HG02981 (cell line): Measurements from ENCODE around the gene CLHC1.

Experiments
- ATAC-seq: cut with Tn5 transposase; IDR thresholded peaks from one replicate; pipeline ENCODE4 v1.9.1; 2021; ENCODE audit warnings: mild to moderate bottlenecking, moderate library complexity; ENCODE audit not compliant: unreplicated experiment

CLHC1 gene

DNA sequence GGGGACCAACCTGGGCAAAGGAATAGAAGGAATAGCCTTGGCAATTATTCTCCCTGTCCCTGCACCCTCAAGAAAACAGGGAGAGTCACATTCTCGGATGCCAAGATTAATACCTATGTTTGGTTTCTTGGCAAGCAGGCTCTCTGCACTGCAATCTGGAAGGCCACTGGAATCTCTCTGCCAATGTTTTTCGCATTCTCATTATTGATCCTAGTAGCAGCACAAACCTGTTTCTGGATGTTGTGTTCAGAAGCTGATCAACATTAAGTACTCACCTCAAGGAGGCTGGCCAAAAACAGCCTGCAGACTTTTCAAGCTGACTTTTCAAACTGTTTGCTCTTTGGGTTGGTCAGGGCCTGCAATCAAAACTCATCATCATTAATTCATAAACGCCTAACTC is 62.2 kb downstream of the CLHC1 start:
- no peak for ATAC-seq

DNA sequence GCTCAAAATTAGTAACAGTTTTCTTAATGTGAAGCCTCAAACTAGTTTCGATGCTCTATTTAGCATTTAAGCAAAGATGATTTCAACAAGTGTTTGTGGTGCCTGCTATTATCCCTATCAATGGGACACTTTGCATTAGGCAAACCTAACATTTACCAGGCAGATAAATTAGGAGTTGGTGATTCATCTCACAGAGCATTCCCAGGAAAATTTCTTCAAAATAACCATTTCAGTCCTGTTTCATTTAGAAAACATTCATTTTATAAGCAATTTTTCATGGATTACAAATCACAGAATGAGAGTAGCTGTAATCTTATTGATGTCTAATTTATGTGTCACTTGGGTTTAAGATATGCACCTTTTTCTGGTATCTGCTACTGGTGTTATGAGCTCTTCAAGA is 62.7 kb downstream of the CLHC1 start:
- no peak for ATAC-seq

DNA sequence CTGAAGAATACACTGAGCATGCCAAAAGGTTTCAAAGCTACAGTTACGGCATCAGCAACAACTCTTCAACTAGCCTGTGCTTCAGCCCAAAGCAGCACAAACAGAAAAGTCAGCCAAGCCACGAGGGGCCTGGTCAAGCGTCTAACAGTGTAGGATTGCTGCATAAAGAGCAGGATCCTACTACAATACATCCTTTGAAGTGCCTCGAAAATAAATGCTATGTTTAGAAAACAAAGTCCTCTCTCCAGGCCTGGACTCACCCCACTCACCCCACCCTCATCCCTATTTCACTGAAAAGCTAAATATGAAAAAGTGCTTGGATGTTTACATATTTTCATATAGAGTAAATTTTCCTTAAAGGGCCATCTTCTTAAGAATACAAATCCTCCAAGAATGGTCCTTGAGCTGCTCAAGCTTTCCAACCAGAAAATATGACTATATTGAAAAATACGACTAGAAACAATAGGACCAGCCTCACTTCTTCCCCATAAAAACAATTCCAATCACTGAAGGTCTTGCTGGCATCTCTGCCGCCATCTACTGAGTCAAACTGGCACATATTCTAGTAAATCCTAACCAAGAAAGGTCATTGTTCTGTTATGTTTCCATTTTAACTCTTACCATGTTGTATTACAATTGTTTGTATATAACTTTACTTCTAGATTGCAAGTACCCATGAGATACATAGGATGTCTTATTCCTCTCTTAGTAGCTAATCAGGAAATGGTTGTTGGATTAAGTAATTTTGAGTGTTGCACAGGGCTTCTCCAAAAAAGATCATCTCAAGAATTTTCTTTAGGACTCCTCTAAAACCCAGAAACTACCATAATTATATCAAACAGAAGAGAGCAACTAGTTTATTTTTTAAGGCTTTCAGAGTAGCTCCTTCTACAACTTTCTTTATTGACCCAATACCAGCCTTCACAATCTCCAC is 63.6 kb downstream of the CLHC1 start:
- no peak for ATAC-seq

DNA sequence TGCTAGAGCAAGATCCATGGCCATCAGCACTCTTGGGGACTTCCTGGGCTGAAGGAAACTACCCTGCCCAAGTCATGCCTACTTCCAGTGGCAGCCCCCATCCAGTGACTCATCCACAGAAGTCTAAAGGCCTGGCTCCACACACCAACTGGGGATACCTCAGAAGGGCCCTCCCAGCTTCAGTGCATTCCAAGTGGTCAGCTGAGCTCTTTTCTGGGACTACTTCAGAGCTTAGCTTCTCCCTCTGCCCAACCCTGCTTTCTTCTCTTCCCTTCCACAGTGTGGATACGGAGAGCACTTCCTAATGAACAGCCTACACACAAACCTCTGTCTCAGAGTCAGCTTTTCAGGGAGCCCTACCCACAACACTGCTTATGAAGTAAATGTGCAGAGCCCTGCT is 66.5 kb downstream of the CLHC1 start:
- no peak for ATAC-seq

DNA sequence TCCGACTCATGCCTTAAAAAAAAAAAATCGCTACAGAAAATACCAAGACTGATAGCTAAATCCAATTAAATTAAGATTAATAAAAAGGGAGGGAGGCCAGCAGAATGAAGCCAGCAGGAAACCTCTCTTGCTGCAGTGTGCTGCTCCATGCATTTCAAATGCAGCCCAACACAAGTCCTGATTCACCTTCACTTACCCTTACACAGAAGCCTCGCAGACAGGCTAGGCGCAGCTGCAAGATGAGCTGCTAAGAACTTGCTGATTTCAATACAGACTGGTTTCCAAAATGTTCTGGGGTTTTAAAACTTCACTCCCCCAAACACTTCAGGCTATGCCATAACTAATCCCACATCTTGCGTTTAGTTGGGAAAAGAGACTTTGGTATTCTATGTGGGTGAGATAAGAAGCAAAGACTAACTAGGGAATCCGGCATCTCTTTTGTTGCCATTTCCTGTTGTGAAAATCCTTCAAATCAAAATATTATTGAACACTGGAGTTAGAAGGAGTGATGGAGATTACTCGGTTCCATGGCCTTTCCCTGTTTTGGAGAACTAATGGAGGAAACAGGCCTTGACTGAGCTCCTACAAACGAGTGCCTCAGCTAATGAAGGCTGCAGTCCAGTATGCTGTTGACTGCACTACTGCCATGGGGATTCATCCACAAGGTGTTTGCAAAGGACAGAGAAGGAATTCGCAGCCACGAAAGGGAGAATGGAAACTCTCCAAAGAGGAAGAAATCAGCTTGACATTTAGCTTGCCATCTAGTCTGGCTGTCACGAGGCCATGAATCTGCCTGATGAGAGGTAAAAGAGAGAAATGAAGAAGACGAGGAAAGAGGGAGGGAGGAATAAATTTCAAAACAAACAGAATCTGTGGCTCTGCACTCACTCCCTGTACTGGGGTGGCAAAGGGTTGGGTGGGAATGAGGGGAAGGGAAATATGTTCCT is 67.3 kb downstream of the CLHC1 start:
- no peak for ATAC-seq

DNA sequence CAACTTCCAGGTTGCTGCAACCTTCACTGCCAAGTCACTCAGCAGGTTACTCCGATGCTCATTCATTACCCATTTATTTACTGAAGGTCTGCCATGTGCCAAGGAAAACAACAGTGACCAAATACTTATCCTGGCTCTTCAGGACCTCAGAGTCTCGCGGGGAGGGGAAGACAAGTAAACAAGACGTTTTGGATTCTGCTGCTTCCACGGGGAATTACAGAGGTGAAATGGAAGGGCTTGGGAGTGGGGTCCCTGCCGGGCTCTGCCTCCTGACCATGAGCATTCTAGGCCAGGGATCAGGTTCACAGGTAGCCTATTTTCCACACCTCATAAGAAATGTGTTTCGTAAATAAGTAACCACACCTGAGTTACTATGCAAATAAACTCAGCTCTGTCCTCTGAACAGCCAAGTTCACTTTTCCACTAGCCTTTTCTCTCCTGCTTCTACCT is 68.1 kb downstream of the CLHC1 start:
- ATAC-seq, result no peak

DNA sequence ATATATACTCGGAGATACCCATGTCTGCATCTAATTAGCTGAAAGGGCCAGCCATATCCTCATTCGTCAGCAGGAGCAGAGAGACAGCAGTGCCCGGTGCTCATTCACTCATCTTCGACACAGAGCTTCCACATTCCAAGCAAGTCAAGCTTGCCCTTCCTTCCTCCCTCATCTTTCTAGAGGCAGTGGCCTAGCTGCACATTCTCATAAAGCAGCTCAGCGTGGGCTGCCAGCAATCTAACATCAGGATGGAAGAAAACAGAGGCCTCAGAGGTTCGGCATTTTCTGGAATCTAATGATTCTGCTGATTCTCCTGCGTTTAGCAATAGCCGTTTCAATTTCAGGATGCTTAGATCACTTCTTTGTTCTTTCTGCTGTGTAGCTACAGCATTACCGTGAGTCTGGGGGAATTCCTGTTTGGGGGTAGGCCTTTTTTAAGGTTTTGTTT is 68.8 kb downstream of the CLHC1 start:
- ATAC-seq, result no peak

DNA sequence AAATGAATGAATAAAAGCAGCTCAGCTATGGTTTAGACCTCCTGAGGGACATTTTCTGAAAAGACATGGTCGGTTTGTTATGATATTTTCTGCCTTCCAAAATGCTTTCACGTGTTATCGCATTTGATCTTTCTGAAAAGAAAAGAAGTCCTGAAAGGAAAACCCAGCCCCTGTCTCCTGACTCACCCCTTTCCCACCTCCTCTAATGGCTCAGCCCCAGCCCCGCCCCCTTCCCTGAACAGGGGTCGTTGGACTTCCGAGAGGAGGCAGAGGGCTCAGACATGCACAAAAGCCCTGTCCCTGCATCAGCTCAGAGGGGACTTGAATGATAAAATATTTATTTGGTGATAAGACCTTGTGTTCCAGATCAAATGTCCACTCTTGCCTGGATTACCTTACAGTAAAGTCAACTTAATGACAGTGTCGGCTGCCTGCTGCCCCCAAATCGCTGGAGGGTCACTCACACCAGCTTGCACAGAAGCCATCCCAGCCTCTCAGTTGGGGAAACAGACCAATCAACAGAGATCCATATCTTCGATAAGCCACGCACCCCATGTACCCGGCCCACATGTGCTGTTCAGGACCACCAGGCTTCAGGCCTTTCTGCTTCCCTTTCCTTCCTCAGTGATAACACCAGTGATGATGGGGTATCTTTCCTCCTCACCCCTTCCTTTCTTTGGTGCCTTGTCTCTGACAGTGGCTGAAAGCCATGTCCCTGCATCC is 69.6 kb downstream of the CLHC1 start:
- no peak for ATAC-seq

DNA sequence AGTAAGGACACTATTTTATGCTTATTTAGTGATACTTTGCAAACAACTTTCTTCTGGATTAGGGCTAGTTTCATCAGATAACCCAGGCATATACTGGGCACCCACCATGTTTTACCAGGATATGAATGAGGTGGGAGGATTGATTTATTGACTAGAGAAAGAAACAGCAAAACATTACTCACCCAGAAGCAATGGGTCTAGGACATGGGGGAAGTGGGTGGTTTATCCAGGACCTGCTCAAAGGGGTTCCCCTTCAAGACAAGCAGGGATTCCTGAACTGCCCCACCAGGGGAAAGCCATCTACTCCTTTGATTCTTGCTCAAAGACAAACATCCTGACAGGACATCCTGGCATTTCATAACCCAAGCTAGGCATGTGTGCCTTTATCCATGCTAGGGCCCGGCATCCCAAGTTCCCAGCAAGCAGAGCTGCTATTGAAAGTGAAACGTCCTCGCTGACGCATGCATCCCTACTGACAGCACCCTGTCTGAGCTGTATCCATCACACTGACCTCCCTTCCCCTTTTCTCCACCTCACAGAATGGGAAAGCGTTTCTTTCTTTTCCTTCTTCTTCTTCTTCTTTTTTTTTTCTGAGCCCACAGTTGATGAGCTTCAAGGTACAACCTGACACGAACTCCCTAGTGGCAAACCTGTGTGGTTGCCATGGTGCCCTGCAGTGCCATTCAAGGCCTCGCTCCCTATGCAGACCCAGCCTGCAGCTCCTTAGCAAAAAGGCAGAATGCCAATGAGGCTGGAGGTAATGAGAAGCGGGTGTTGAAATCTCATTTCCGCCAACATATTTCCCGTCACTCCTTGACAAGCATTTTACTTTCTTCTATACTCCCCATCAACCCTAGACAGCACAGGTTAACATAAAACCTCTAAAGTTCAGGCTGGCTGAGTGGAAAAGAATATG is 70.5 kb downstream of the CLHC1 start:
- ATAC-seq, result no peak

DNA sequence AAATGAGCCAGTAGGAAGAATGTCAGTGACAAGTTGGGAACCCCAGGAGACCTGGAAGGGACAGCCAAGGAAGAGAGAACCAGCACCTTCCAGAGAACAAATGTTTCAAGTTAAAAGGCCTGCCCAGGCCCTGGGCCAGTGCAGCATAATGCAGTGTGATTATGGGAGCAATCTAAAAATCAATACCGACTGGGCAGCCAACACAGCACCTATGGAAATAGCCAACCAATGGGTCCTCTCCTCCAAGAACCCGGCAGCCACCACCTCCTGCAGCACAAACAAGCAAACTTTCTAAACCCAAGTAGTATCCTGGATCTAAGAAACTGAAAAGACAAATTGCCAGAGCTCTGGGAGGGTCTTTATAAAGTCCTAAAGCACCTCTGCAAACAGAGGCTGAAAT is 71.7 kb downstream of the CLHC1 start:
- no peak for ATAC-seq

DNA sequence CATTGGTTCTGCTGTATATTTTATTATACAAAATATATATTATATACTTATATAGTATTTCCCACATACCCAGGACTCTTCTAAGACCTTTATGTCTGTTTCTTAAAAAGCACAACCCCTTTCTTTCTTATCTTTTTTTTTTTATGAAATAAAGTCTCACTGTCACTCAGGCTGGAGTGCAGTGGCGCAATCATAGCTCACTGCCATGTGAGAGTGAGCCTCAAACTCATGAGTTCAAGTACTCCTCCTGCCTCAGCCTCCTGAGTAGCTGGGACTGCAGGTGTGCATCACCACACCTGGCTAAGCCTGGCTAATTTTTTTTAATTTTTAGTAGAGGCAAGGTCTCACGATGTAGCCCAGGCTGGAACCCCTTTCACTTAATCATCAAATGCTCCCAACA is 72.3 kb downstream of the CLHC1 start:
- ATAC-seq, result no peak

DNA sequence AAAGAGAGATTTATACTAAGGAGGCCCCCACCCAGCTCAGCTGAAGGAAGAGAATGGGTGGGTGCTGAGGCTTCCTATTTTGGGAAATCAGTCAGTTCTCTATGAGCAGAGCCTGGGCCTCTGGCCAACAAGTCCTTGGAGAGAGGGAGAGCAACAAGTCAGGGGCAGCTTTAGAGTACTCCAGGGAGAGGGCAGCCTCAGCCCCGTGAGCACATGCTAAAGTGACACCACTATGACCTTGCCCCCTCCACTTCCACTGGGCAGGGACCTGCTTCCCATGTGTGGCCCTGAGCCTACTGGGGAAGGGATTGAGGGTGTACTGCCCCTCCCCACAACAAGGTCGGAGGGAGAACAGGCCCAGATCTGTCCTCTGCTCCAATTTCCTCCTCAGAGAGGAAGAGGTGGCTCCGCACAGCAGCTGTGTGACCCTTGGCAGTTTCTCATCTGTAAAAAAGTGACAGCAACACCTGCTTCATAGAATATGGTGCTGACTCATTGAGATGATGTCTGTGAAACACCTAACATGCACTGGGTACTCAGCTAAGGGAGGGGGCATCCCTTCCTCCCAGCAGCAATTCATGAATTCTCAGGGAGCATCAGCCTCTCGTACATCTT is 72.9 kb downstream of the CLHC1 start:
- peak; percentile 61 for ATAC-seq

DNA sequence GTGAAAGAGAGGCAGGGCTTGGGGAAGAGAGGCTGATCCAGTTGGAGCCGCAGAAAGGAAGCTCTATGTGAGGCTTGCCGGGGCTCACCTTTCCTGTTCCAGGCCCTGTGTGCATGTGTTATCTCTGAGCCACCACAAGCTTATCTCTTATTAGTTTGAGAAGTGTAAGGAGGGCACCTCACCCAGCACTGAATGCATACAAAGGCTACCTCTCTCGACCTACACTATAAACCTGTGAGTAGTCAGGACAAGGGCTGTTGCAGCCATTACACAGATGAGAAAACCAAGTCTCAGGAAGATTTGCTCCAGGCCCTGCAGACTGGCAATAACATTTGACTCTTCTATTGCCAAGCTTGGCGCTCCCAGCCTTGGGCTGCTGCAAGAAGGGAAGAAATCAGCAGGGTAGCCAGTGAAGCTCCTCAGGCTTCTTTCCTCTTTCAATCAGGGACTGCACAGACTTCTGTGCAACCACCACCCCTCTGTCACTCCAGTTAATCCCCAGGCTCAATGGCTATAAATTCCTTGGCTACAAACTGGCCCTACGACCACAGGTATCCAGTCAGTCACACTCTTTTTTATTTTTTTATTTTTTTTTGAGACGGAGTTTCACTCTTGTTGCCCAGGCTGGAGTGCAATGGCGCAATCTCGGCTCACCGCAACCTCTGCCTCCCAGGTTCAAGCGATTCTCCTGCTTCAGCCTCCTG is 73.8 kb downstream of the CLHC1 start:
- ATAC-seq, result no peak

DNA sequence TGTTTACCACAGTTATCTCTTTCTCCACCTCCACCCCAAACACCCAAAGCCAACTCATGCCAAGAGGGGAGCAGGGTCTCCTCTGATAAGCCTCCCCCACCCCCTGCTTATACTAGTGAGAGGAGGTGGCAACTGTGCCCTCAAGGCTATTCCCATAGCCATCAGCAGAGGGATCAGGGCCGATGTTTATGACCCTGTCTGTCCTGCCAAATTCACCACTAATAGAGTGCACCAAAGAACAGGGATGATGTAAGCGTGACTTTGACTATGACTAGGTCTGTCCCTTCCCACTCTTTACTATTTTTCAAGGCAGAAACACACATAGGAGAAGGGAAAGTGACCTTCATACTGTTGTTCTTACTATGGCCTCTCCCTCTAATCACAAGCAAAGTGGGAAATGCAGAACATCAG is 74.6 kb downstream of the CLHC1 start:
- no peak for ATAC-seq

DNA sequence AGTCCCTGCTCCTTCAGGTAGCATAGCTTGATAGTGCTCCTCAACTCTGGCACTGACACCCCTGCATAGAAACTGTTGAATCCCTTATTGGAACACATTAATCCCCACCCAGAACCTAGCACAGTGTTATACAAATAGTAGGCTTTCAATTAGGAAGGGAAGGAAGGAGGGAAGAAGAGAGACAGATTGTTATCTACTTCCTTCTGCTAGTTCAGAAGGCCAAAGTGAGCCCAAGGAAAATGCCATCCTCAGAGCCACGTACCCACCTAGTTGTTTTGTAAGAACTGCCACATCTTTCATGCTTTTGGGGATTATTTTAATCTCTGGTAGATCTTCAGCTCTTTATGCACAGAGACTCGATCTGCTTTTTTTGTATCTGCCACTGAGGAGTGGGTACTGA is 75.1 kb downstream of the CLHC1 start:
- ATAC-seq, result no peak

DNA sequence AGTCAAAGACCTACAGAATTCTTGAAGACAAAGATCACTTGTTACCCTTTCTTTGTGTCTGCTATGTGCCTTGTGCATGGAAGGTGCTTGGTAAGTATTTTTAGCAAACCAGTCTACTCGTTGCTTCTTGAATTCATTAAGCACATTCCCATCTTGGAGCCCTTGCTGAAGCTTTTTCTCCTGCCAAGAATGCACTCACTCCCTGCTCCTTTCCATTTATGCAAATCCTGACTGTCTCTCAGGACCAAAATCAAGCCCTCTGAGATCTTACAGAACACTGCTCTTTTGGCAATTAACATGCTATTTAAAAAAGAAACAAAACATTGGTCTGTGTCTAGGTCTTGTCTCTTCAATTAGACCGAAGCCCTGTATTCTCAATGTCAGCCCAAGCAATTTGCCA is 75.8 kb downstream of the CLHC1 start:
- no peak for ATAC-seq

DNA sequence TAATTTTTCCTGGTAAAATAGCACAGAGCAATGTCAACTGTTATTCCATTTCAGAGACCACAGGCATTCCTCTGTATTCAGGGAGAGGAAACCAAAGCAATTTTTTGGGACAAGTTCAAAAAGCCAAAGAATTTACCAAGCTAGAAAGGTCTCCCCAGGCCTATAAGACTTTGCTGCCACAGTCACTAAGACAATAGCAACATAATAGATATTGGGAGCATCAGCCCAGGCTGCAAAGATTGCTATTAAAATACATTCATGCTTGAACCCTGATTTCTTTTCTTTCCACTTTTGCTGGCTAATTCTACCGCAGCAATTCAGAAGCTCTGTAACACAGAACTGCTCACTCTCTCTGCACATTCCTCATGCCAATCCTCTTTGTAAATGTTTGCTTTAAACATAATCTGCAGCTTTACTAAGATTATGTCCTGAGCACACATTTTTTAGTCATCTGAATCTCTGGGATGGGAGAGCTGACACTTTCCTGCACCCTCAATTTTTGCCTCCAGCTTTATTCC is 76.3 kb downstream of the CLHC1 start:
- no peak for ATAC-seq

DNA sequence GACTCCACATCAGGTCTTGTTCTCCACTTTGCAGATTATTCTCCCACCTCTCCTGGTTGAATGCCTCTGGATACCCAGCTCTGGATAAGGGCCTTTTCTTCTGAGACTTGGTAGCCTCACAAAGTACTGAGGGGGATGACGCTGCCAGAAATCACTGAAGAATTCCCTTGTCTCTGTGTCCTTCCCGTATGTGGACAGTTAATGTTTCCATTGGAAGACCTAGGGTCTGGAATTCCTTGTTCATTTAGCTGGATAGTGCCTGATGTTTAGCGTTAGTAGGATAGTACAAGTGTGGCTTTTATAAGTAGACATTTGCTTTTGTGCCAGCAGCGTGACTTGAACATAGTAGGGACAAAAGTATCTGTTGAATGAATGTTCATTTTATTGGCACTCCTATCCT is 76.9 kb downstream of the CLHC1 start:
- no peak for ATAC-seq
